Body of pancreas (tissue), 4 donors: Measurements from ENCODE around the gene DACH1.

Experiments used
- CTCF ChIP-seq, 7 experiments: fragments of 450-650 bp in 4 of 7; fragments of 200-600 bp in 3 of 7; sonication (generic) in 3 of 7; IDR thresholded peaks; one replicate each; pipeline ENCODE4 v1.5.1; 2016 to 2019; ENCODE audit warnings: antibody characterized with exemption in 7 of 7
- POLR2A ChIP-seq, 3 donors: fragments of 450-650 bp; IDR thresholded peaks; one replicate each; pipeline ENCODE4 v1.6.1; 2016; ENCODE audit warnings: antibody characterized with exemption in 3 of 3, mild to moderate bottlenecking in 2 of 3

DNA sequence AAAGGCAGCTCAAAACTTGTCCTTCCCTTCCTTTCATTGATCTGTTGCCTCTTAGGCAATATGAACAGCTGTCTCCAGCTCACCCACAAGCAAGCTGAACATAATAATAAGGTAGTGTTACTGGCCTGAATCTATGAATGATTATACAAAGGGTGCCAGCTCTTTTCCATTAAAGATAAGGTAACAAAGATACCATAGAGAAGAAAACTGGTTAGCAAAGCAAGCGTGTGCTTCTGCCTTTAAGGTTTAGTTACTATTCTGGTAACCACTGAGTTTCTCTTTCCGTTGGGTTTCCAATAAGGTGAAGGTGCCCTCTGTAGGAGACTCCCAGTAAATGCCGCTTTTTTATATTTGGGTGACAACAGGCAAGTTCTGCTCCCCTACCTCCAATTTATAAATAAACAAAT is 12.1 kb upstream of the DACH1 start:
- peak; percentile 29 to 70 (median 61) for TF ChIP-seq CTCF (IDR thresholded peaks at IDR 0.05)
- TF ChIP-seq POLR2A (IDR thresholded peaks at IDR 0.05): no peak
